H1 (cell line): Measurements from ENCODE around the gene MACROD2. TPM values are rescaled to one million over a fixed set of nuclear protein-coding genes. Genes with fewer than 3 reads are reported as not detected.

ENCODE experiments used
- CTCF ChIA-PET: fragments of 300-600 bp; sonication (Branson Sonifier 250); formaldehyde crosslinking; loops from one replicate; lab custom pipeline; 2021; ENCODE audit not compliant: partially characterized antibody; lab: Charles Lee
- POLR2A ChIA-PET: fragments of 300-600 bp; sonication (Branson Sonifier 250); formaldehyde crosslinking; loops from one replicate; lab custom pipeline; 2021; ENCODE audit warnings: inconsistent platforms; ENCODE audit not compliant: partially characterized antibody; lab: Charles Lee
- DNase-seq, 2 experiments: peaks; one replicate each; pipeline versions ENCODE4 v3.0.0 to v3.0.0-alpha.2; 2010 to 2022; ENCODE audit warnings: low spot score in 2 of 2, low read depth in 1 of 2, mixed read lengths in 1 of 2
- FAIRE-seq: peaks from 2 replicates; lab custom pipeline; 2011; peaks lifted over from hg19 to GRCh38; lab: Jason Lieb, UNC
- H2AFZ ChIP-seq: 2 replicates; pipeline ENCODE4 v1.8.1; 2012; ENCODE audit warnings: low read length, inconsistent platforms
- H2AK5ac ChIP-seq: 2 replicates; pipeline ENCODE4 v1.6.1; 2013; ENCODE audit warnings: low read depth, low read length
- H2BK120ac ChIP-seq: replicated peaks from 2 replicates; pipeline ENCODE3; 2013; ENCODE audit warnings: low read depth, low read length, inconsistent platforms
- H2BK12ac ChIP-seq: 2 replicates; pipeline ENCODE4 v1.6.1; 2013; ENCODE audit warnings: low read depth, low read length
- H2BK15ac ChIP-seq: 2 replicates; pipeline ENCODE4 v1.6.1; 2013; ENCODE audit warnings: low read length
- H2BK20ac ChIP-seq: 2 replicates; pipeline ENCODE4 v1.6.1; 2013; ENCODE audit warnings: low read length
- H2BK5ac ChIP-seq: 2 replicates; pipeline ENCODE4 v1.6.1; 2013; ENCODE audit warnings: low read depth, low read length
- H3K14ac ChIP-seq: 2 replicates; pipeline ENCODE4 v1.6.1; 2013; ENCODE audit warnings: inconsistent platforms; ENCODE audit not compliant: insufficient read length
- H3K18ac ChIP-seq: 2 replicates; pipeline ENCODE4 v1.6.1; 2013; ENCODE audit warnings: low read length; ENCODE audit errors: extremely low read depth
- H3K23ac ChIP-seq: 2 replicates; pipeline ENCODE4 v1.6.1; 2013; ENCODE audit warnings: inconsistent platforms; ENCODE audit not compliant: insufficient read length
- H3K23me2 ChIP-seq: 2 replicates; pipeline ENCODE4 v1.6.1; 2013; ENCODE audit warnings: low read depth, low read length
- H3K27ac ChIP-seq: 2 replicates; pipeline ENCODE4 v1.6.1; 2011; ENCODE audit warnings: low read depth, low read length, inconsistent platforms
- H3K27me3 ChIP-seq, 4 experiments: replicated peaks in 1 of 4; 1 replicate in 1 of 4; 2 replicates in 3 of 4; pipeline versions ENCODE4 v1.6.1 to v1.8.1; 2011 to 2013; ENCODE audit warnings: low read length in 3 of 4, mild to moderate bottlenecking in 3 of 4, inconsistent platforms in 2 of 4, mixed read lengths in 2 of 4, moderate library complexity in 1 of 4; ENCODE audit not compliant: control insufficient read depth in 3 of 4, insufficient read depth in 3 of 4; ENCODE audit errors: extremely low read depth in 1 of 4
- H3K36me3 ChIP-seq, 4 experiments: 2 replicates each; pipeline versions ENCODE4 v1.6.1 to v1.8.1; 2011 to 2013; ENCODE audit warnings: mild to moderate bottlenecking in 4 of 4, low read length in 3 of 4, moderate library complexity in 2 of 4, control low read depth in 1 of 4, inconsistent platforms in 1 of 4; ENCODE audit not compliant: insufficient read depth in 4 of 4, control insufficient read depth in 2 of 4
- H3K4ac ChIP-seq: replicated peaks from 2 replicates; pipeline ENCODE3; 2013; ENCODE audit warnings: low read length, low read depth, mixed read lengths, inconsistent platforms; ENCODE audit not compliant: insufficient read length
- H3K4me1 ChIP-seq, 4 experiments: replicated peaks in 1 of 4; 1 replicate in 1 of 4; 2 replicates in 3 of 4; pipeline versions ENCODE4 v1.6.1 to v1.8.1; 2011 to 2013; ENCODE audit warnings: low read length in 3 of 4, inconsistent platforms in 2 of 4, mixed read lengths in 1 of 4; ENCODE audit not compliant: insufficient read depth in 4 of 4, control insufficient read depth in 3 of 4
- H3K4me2 ChIP-seq, 2 experiments: 2 replicates each; pipeline versions ENCODE4 v1.6.1 to v1.8.1; 2011 to 2013; ENCODE audit warnings: low read depth in 2 of 2, low read length in 2 of 2, control low read depth in 1 of 2, inconsistent platforms in 1 of 2, mild to moderate bottlenecking in 1 of 2; ENCODE audit not compliant: insufficient read depth in 1 of 2
- H3K4me3 ChIP-seq, 4 experiments: fragments of 200-600, 300-600 bp in 1 of 4; sonication (generic), shearing (Covaris generic), sonication (Bioruptor Twin) in 1 of 4; 2 replicates each; pipeline versions ENCODE4 v1.5.1 to v1.8.1; 2011 to 2016; ENCODE audit warnings: low read length in 4 of 4, low read depth in 3 of 4, control low read depth in 2 of 4, inconsistent platforms in 2 of 4, mild to moderate bottlenecking in 2 of 4, mixed read lengths in 1 of 4, moderate library complexity in 1 of 4; ENCODE audit not compliant: insufficient read depth in 2 of 4; ENCODE audit errors: extremely low read depth in 1 of 4
- H3K56ac ChIP-seq: replicated peaks from 2 replicates; pipeline ENCODE3; 2013; ENCODE audit warnings: low read depth, mild to moderate bottlenecking, mixed read lengths, low read length, inconsistent platforms; ENCODE audit not compliant: insufficient read length
- H3K79me1 ChIP-seq: 2 replicates; pipeline ENCODE4 v1.6.1; 2013; ENCODE audit warnings: low read depth, low read length, control low read depth
- H3K79me2 ChIP-seq, 2 experiments: 2 replicates each; pipeline versions ENCODE4 v1.6.1 to v1.8.1; 2012 to 2013; ENCODE audit warnings: low read length in 2 of 2, mild to moderate bottlenecking in 2 of 2, inconsistent platforms in 1 of 2; ENCODE audit not compliant: insufficient read depth in 2 of 2, control insufficient read depth in 1 of 2
- H3K9ac ChIP-seq, 4 experiments: replicated peaks in 1 of 4; 1 replicate in 1 of 4; 2 replicates in 3 of 4; pipeline versions ENCODE4 v1.6.1 to v1.8.1; 2011 to 2013; ENCODE audit warnings: low read depth in 3 of 4, low read length in 3 of 4, control low read depth in 2 of 4, mild to moderate bottlenecking in 2 of 4, moderate library complexity in 2 of 4, inconsistent platforms in 1 of 4; ENCODE audit errors: extremely low read depth in 1 of 4
- H3K9me3 ChIP-seq, 2 experiments: 2 replicates each; pipeline versions ENCODE4 v1.6.1 to v1.8.1; 2012 to 2013; ENCODE audit warnings: mild to moderate bottlenecking in 2 of 2, moderate library complexity in 2 of 2, control low read depth in 1 of 2, inconsistent platforms in 1 of 2, low read depth in 1 of 2, low read length in 1 of 2, mixed read lengths in 1 of 2; ENCODE audit not compliant: insufficient read depth in 2 of 2
- H4K20me1 ChIP-seq, 2 experiments: replicated peaks in 1 of 2; 2 replicates each; pipeline versions ENCODE3 to v1.8.1; 2011 to 2013; ENCODE audit warnings: inconsistent platforms in 2 of 2, low read length in 2 of 2, mild to moderate bottlenecking in 1 of 2; ENCODE audit not compliant: insufficient read depth in 2 of 2, control insufficient read depth in 1 of 2
- H4K5ac ChIP-seq: 2 replicates; pipeline ENCODE4 v1.6.1; 2013; ENCODE audit warnings: low read length, low read depth, mixed read lengths, inconsistent platforms; ENCODE audit not compliant: insufficient read length
- H4K8ac ChIP-seq: 2 replicates; pipeline ENCODE4 v1.8.0; 2013; ENCODE audit warnings: mild to moderate bottlenecking, moderate library complexity, low read length, inconsistent platforms; ENCODE audit not compliant: insufficient read depth; ENCODE audit errors: extremely low read depth
- H4K91ac ChIP-seq: replicated peaks from 2 replicates; pipeline ENCODE3; 2013; ENCODE audit warnings: low read length, mixed read lengths, inconsistent platforms; ENCODE audit not compliant: insufficient read length
- CBX5 ChIP-seq: fragments of 300-800, 300-1000 bp; sonication (generic); IDR thresholded peaks from 2 replicates; pipeline ENCODE4 v1.7.1; 2016; ENCODE audit warnings: antibody characterized with exemption, low read length, low read depth
- SRF ChIP-seq: IDR thresholded peaks from 2 replicates; pipeline ENCODE4 v1.6.1; 2011; ENCODE audit warnings: mild to moderate bottlenecking, low read depth, low read length, moderate library complexity
- TEAD4 ChIP-seq: IDR thresholded peaks from 2 replicates; pipeline ENCODE4 v1.6.1; 2012; ENCODE audit warnings: low read depth, low read length, inconsistent platforms, mixed read lengths
- WGBS, 2 experiments: shearing (Covaris generic) in 1 of 2; methylation state at CpG; one replicate each; pipeline versions ENCODE4 v1.1.6 to v1.1.7; 2013 to 2015; ENCODE audit warnings: low lambda C conversion rate in 2 of 2, mixed read lengths in 2 of 2, inconsistent platforms in 1 of 2, low coverage in 1 of 2, missing lambda C conversion rate in 1 of 2; ENCODE audit not compliant: insufficient replicate concordance in 2 of 2, insufficient coverage in 1 of 2, insufficient read length in 1 of 2; ENCODE audit errors: extremely low coverage in 1 of 2, missing lambda C conversion rate in 1 of 2; 5-methylcytosine and 5-hydroxymethylcytosine counted together
- polyA plus RNA-seq, 7 experiments: library from polyadenylated mRNA; depleted of rRNA in 3 of 7; stranded (reverse) in 5 of 7; unstranded in 2 of 7; fragments of >200 nt in 5 of 7; fragments of 200-250 nt in 2 of 7; gene quantifications; 1 replicate in 5 of 7; 2 replicates in 1 of 7; 4 replicates in 1 of 7; pipeline versions ENCODE4 v1.2.1 to v1.2.3, GENCODE V29; 2011 to 2013; ENCODE audit warnings: missing spikeins in 2 of 7, mixed read lengths in 2 of 7
- total RNA-seq: library from RNA; stranded (reverse); fragmentation: NEBNext Ultra II Directional; extraction: Animal tissue kit (Norgen Biotek cat#: 25700); gene quantifications from 2 replicates; pipeline ENCODE4 v1.2.1, GENCODE V29; 2021

The MACROD2 gene
- total and polyA plus RNA-seq, 2 of the 8 experiments (the other 6 are each of a cell fraction or from before 2014, with no cell fraction given): 0.70 to 3.9 TPM

- Histone ChIP-seq H4K5ac (no peak overlapping the region), H2AK5ac (no peak overlapping the region), H3K4me1 (no peaks in the 10 kb centered on the region; a peak in 1 of 7 replicates), H2BK120ac (no peak overlapping the region), H3K4me2 (no peak overlapping the region), H3K27me3 (no peaks in the 10 kb centered on the region), H3K56ac (no peak overlapping the region), H2BK12ac (no peak overlapping the region), H4K91ac (no peak overlapping the region), H3K27ac (no peak overlapping the region), H4K20me1 (no peaks in the 10 kb centered on the region), H2BK20ac (no peak overlapping the region), H3K4me3 (no peak overlapping the region), H2AFZ (no peak overlapping the region), H2BK15ac (no peak overlapping the region), H3K4ac (no peak overlapping the region), H3K79me2 (no peaks in the 10 kb centered on the region), H3K9me3 (no peaks in the 10 kb centered on the region), H3K18ac (no peak overlapping the region), H3K23me2 (no peaks in the 10 kb centered on the region; the same call in 1 of the 2 replicates), H3K79me1 (no peaks in the 10 kb centered on the region), H3K23ac (no peak overlapping the region), H2BK5ac (no peak overlapping the region), H3K14ac (no peak overlapping the region), H4K8ac (no peak overlapping the region), H3K36me3 (no peaks in the 10 kb centered on the region), H3K9ac (no peak overlapping the region)
- DNase-seq (no peak), FAIRE-seq (no peak)
- ChIA-PET POLR2A (no interaction called here), CTCF (interaction anchor here (0.6 to 1.4 kb wide), 2 partner anchors 15 to 717 kb away, joined by 3 to 4 read pairs; no protein-coding TSS in a partner anchor)
- TF ChIP-seq TEAD4 (no peak), SRF (no peak), CBX5 (no peak)
- 82% methylated on average over 4 of the region's 4 CpGs; no CpG with 5 or more reads in 1 of the 2 experiments for whole genome bisulfite sequencing, 2 experiments
Measured at GRCh38 chr20:15292405-15292804, 1297.1 kb downstream of the MACROD2 start.
